ENCODE results near the gene ECPAS.

GRCh38 chr9:111484572-111484894 lies 350 bp upstream of the ECPAS start:
- TF ChIP-seq EZH2 (IDR thresholded peaks at IDR 0.05; ENCODE audit: insufficient read depth, poor library complexity, severe bottlenecking) (no peak), EZH2phosphoT487 (IDR thresholded peaks at IDR 0.05; ENCODE audit: insufficient read depth, low read depth) (no peak)
